Measurements from ENCODE around the gene ABCD4. TPM values are rescaled to one million over a fixed set of nuclear protein-coding genes. Genes with fewer than 3 reads are reported as not detected.

Gene ABCD4
- total RNA-seq, 4 donors from 2014 or later = 20.0 to 45.4 (median 33.0) TPM

GRCh38 chr14:74242780-74243042, 60.0 kb downstream of the ABCD4 start:
- no peaks in the 10 kb centered on the region for H3K9me3 ChIP-seq
- H3K4me1 ChIP-seq = peaks cover 0 to 31% (median 28%) of the 10 kb centered on the region in 3 donors
- WGBS, 2 donors (ENCODE audit: low coverage in 1 of 2) = 5 to 22% methylated on average over 4 of the region's 4 CpGs

GRCh38 chr14:74242021-74242779, 60.5 kb downstream of the ABCD4 start:
- no peaks in the 10 kb centered on the region for H3K9me3 ChIP-seq
- H3K36me3 ChIP-seq = no peaks in the 10 kb centered on the region
- peaks cover 97% of the 10 kb centered on the region for H3K27me3 ChIP-seq
- peaks cover 0 to 31% (median 28%) of the 10 kb centered on the region in 3 donors for H3K4me1 ChIP-seq
- TF ChIP-seq EP300 (IDR thresholded peaks at IDR 0.05) (no peak), POLR2A (IDR thresholded peaks at IDR 0.05) (no peak), POLR2AphosphoS5 (IDR thresholded peaks at IDR 0.05) (no peak), CTCF (IDR thresholded peaks at IDR 0.05) (no peak)
- whole genome bisulfite sequencing, 2 donors (ENCODE audit: low coverage in 1 of 2) = 8 to 11% methylated on average over 22 to 24 of the region's 28 CpGs
- no peak for ATAC-seq
- H3K4me3 ChIP-seq = no peak overlapping the region
- H3K27ac ChIP-seq = no peak overlapping the region

More at GRCh38 chr14:74242780-74243042, 60.0 kb downstream of the ABCD4 start:
- no peak for ATAC-seq
- H3K27me3 ChIP-seq = peaks cover 98% of the 10 kb centered on the region
- H3K36me3 ChIP-seq = no peaks in the 10 kb centered on the region
- no peak overlapping the region for H3K4me3 ChIP-seq
- TF ChIP-seq EP300 (IDR thresholded peaks at IDR 0.05) = no peak
- no peak for TF ChIP-seq POLR2A (IDR thresholded peaks at IDR 0.05)
- TF ChIP-seq POLR2AphosphoS5 (IDR thresholded peaks at IDR 0.05) = no peak
- no peak for TF ChIP-seq CTCF (IDR thresholded peaks at IDR 0.05)
- no peak overlapping the region for H3K27ac ChIP-seq

GRCh38 chr14:74241652-74242017, 61.1 kb downstream of the ABCD4 start:
- H3K36me3 ChIP-seq = no peaks in the 10 kb centered on the region
- no peak for ATAC-seq
- H3K9me3 ChIP-seq = no peaks in the 10 kb centered on the region
- H3K27me3 ChIP-seq = peaks cover 97% of the 10 kb centered on the region
- peak overlapping the region in 1 of 2 donors; percentile 42 for H3K4me3 ChIP-seq
- TF ChIP-seq POLR2A (IDR thresholded peaks at IDR 0.05) = no peak
- no peak for TF ChIP-seq POLR2AphosphoS5 (IDR thresholded peaks at IDR 0.05)
- no peak for TF ChIP-seq EP300 (IDR thresholded peaks at IDR 0.05)
- no peak for TF ChIP-seq CTCF (IDR thresholded peaks at IDR 0.05)
- H3K27ac ChIP-seq = no peak overlapping the region
- peaks cover 0 to 31% (median 28%) of the 10 kb centered on the region in 3 donors for H3K4me1 ChIP-seq
- 5 to 19% methylated on average over 12 to 13 of the region's 14 CpGs for WGBS, 2 donors (ENCODE audit: low coverage in 1 of 2)

- peaks cover 95% of the 10 kb centered on the region for H3K27me3 ChIP-seq
- H3K36me3 ChIP-seq = no peaks in the 10 kb centered on the region
- no peak for ATAC-seq
- no peak overlapping the region for H3K27ac ChIP-seq
- H3K4me1 ChIP-seq = peaks cover 0 to 31% (median 28%) of the 10 kb centered on the region in 3 donors
- no CpG with 5 or more reads among the region's 80 CpGs for WGBS, 2 donors (ENCODE audit: low coverage in 1 of 2)
- H3K4me3 ChIP-seq = peak overlapping the region in 1 of 2 donors; percentile 42
- TF ChIP-seq EP300 (IDR thresholded peaks at IDR 0.05) (no peak), POLR2A (IDR thresholded peaks at IDR 0.05) (no peak), CTCF (IDR thresholded peaks at IDR 0.05) (no peak), POLR2AphosphoS5 (IDR thresholded peaks at IDR 0.05) (peak; percentile 2)
- H3K9me3 ChIP-seq = no peaks in the 10 kb centered on the region
Measured at GRCh38 chr14:74240794-74241651, 61.7 kb downstream of the ABCD4 start.

All from gastroesophageal sphincter (tissue), 4 donors.